SK-N-SH treated with all-trans-retinoic acid at 6 μM for 48 hours (cell line): ENCODE measurements around the gene ACP2.

Experiments
- ARNTL ChIP-seq: fragments of 450-650 bp; formaldehyde crosslinking; IDR thresholded peaks from 2 replicates; pipeline ENCODE4 v1.5.0; 2020; ENCODE audit warnings: low read depth, mild to moderate bottlenecking, moderate library complexity, borderline replicate concordance
- ESRRG ChIP-seq: fragments of 250-450 bp; sonication (Bioruptor Pico); IDR thresholded peaks from 2 replicates; pipeline ENCODE4 v1.6.1; 2021; ENCODE audit warnings: mild to moderate bottlenecking
- GLIS3 ChIP-seq: fragments of 250-450 bp; sonication (Bioruptor Pico); IDR thresholded peaks from 2 replicates; pipeline ENCODE4 v1.5.0; 2020; ENCODE audit warnings: mild to moderate bottlenecking, moderate library complexity
- PPARA ChIP-seq: fragments of 250-450 bp; sonication (Bioruptor Pico); IDR thresholded peaks from 2 replicates; pipeline ENCODE4 v1.5.0; 2020; ENCODE audit warnings: mild to moderate bottlenecking, borderline replicate concordance
- SNAI2 ChIP-seq: fragments of 250-450 bp; sonication (Bioruptor Pico); IDR thresholded peaks from 2 replicates; pipeline ENCODE4 v1.5.0; 2020; ENCODE audit warnings: mild to moderate bottlenecking, moderate library complexity
- TOX ChIP-seq: fragments of 250-450 bp; sonication (Bioruptor Pico); IDR thresholded peaks from 2 replicates; pipeline ENCODE4 v1.8.0; 2021; ENCODE audit warnings: mild to moderate bottlenecking, moderate library complexity, borderline replicate concordance
- ZC3H10 ChIP-seq: fragments of 250-450 bp; sonication (Bioruptor Pico); IDR thresholded peaks from 2 replicates; pipeline ENCODE4 v1.5.1; 2021; ENCODE audit warnings: mild to moderate bottlenecking, moderate library complexity
- ZFP3 ChIP-seq: fragments of 250-450 bp; sonication (Bioruptor Pico); IDR thresholded peaks from 2 replicates; pipeline ENCODE4 v1.5.0; 2020; ENCODE audit warnings: mild to moderate bottlenecking, moderate library complexity
- ZFP30 ChIP-seq: fragments of 450-650 bp; formaldehyde crosslinking; IDR thresholded peaks from 2 replicates; pipeline ENCODE4 v1.5.0; 2022; ENCODE audit warnings: mild to moderate bottlenecking, moderate library complexity
- ZNF8 ChIP-seq: fragments of 450-650 bp; formaldehyde crosslinking; IDR thresholded peaks from 2 replicates; pipeline ENCODE4 v1.5.0; 2020; ENCODE audit warnings: mild to moderate bottlenecking, moderate library complexity
- TF ChIP-seq, protein P1 (sequence below): fragments of 250-450 bp; sonication (Bioruptor Pico); IDR thresholded peaks from 2 replicates; pipeline ENCODE4 v1.5.1; 2020; ENCODE audit warnings: low read depth, mild to moderate bottlenecking, moderate library complexity
- TF ChIP-seq, protein P2 (sequence below): fragments of 250-450 bp; sonication (Bioruptor Pico); IDR thresholded peaks from 2 replicates; pipeline ENCODE4 v1.8.0; 2020; ENCODE audit warnings: mild to moderate bottlenecking, moderate library complexity, borderline replicate concordance
- TF ChIP-seq, protein P3 (sequence below): fragments of 250-450 bp; sonication (Bioruptor Pico); IDR thresholded peaks from 2 replicates; pipeline ENCODE4 v1.5.0; 2020; ENCODE audit warnings: mild to moderate bottlenecking, moderate library complexity

DNA sequence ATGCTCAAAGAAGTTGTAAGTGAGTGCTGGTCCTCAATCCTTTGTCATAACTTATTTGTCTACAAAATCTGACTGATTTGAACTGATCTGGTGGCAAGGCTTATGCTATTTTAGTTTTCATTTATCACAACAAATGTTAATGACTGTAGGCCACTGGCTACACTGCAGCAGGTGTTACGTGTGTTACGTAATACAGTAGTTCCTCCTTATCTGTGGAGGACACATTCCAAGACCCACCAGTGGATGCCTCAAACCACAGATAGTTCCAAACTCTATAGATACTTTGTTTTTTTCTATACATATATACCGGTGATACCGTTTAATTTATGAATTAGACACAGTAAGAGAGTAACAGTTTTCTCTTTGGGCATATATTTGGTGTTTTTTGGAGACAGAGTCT is 28.3 kb upstream of the ACP2 start:
- TF ChIP-seq, protein P1, sequence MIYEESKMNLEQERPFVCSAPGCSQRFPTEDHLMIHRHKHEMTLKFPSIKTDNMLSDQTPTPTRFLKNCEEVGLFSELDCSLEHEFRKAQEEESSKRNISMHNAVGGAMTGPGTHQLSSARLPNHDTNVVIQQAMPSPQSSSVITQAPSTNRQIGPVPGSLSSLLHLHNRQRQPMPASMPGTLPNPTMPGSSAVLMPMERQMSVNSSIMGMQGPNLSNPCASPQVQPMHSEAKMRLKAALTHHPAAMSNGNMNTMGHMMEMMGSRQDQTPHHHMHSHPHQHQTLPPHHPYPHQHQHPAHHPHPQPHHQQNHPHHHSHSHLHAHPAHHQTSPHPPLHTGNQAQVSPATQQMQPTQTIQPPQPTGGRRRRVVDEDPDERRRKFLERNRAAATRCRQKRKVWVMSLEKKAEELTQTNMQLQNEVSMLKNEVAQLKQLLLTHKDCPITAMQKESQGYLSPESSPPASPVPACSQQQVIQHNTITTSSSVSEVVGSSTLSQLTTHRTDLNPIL (CRISPR knock-in tag), result no peak
- TF ChIP-seq, protein P2, sequence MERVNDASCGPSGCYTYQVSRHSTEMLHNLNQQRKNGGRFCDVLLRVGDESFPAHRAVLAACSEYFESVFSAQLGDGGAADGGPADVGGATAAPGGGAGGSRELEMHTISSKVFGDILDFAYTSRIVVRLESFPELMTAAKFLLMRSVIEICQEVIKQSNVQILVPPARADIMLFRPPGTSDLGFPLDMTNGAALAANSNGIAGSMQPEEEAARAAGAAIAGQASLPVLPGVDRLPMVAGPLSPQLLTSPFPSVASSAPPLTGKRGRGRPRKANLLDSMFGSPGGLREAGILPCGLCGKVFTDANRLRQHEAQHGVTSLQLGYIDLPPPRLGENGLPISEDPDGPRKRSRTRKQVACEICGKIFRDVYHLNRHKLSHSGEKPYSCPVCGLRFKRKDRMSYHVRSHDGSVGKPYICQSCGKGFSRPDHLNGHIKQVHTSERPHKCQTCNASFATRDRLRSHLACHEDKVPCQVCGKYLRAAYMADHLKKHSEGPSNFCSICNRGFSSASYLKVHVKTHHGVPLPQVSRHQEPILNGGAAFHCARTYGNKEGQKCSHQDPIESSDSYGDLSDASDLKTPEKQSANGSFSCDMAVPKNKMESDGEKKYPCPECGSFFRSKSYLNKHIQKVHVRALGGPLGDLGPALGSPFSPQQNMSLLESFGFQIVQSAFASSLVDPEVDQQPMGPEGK, result no peak
- TF ChIP-seq ARNTL (CRISPR knock-in tag) (no peak), ZFP30 (no peak), ZNF8 (CRISPR knock-in tag) (no peak), ZFP3 (CRISPR knock-in tag) (no peak), PPARA (CRISPR knock-in tag) (no peak), ZC3H10 (CRISPR knock-in tag) (no peak), GLIS3 (no peak), TOX (CRISPR knock-in tag) (no peak), SNAI2 (no peak), ESRRG (CRISPR knock-in tag) (no peak)
- TF ChIP-seq, protein P3, sequence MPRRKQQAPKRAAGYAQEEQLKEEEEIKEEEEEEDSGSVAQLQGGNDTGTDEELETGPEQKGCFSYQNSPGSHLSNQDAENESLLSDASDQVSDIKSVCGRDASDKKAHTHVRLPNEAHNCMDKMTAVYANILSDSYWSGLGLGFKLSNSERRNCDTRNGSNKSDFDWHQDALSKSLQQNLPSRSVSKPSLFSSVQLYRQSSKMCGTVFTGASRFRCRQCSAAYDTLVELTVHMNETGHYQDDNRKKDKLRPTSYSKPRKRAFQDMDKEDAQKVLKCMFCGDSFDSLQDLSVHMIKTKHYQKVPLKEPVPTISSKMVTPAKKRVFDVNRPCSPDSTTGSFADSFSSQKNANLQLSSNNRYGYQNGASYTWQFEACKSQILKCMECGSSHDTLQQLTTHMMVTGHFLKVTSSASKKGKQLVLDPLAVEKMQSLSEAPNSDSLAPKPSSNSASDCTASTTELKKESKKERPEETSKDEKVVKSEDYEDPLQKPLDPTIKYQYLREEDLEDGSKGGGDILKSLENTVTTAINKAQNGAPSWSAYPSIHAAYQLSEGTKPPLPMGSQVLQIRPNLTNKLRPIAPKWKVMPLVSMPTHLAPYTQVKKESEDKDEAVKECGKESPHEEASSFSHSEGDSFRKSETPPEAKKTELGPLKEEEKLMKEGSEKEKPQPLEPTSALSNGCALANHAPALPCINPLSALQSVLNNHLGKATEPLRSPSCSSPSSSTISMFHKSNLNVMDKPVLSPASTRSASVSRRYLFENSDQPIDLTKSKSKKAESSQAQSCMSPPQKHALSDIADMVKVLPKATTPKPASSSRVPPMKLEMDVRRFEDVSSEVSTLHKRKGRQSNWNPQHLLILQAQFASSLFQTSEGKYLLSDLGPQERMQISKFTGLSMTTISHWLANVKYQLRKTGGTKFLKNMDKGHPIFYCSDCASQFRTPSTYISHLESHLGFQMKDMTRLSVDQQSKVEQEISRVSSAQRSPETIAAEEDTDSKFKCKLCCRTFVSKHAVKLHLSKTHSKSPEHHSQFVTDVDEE, result no peak
